GM19025 (cell line): ENCODE data around the gene IRF2BPL.
"Not testable (repeated sequence)": the region's sequence is repeated elsewhere in the genome, so short reads cannot be mapped to it uniquely, and the experiment has no call there.

ENCODE experiments used
- ATAC-seq: cut with Tn5 transposase; IDR thresholded peaks from one replicate; pipeline ENCODE4 v1.9.1; 2021; ENCODE audit warnings: mild to moderate bottlenecking, low read depth, moderate library complexity; ENCODE audit not compliant: unreplicated experiment

IRF2BPL gene

GRCh38 chr14:77036484-77037214, 8.1 kb upstream of the IRF2BPL start:
- ATAC-seq = peak; percentile 19

GRCh38 chr14:77035267-77035666, 6.8 kb upstream of the IRF2BPL start:
- ATAC-seq = no peak

GRCh38 chr14:77033622-77034589, 5.4 kb upstream of the IRF2BPL start:
- ATAC-seq = peak; percentile 73

GRCh38 chr14:77032844-77033621, 4.5 kb upstream of the IRF2BPL start:
- ATAC-seq = peak; percentile 6

- no peak for ATAC-seq
These were observed 4.0 kb upstream of the IRF2BPL start for GRCh38 chr14:77032491-77032843.

GRCh38 chr14:77031759-77032490, 3.4 kb upstream of the IRF2BPL start:
- ATAC-seq = no peak

- ATAC-seq = peak; percentile 20
These were observed 747 bp downstream of the IRF2BPL start for GRCh38 chr14:77027538-77028383.

- peak; percentile 20 for ATAC-seq
These were observed 1.5 kb downstream of the IRF2BPL start for GRCh38 chr14:77026930-77027537.

GRCh38 chr14:77026166-77026929, 2.2 kb downstream of the IRF2BPL start:
- ATAC-seq = no peak

- ATAC-seq = no peak
These were observed 2.8 kb downstream of the IRF2BPL start for GRCh38 chr14:77025744-77026165.

GRCh38 chr14:77024171-77024691, 4.3 kb downstream of the IRF2BPL start:
- ATAC-seq = no peak

- no peak for ATAC-seq
These were observed 5.2 kb downstream of the IRF2BPL start for GRCh38 chr14:77023001-77023996.

- no peak for ATAC-seq
These were observed 6.2 kb downstream of the IRF2BPL start for GRCh38 chr14:77022236-77022852.

GRCh38 chr14:77021424-77021823, 7.1 kb downstream of the IRF2BPL start:
- ATAC-seq = not testable (repeated sequence)

GRCh38 chr14:77018785-77019184, 9.7 kb downstream of the IRF2BPL start:
- no peak for ATAC-seq

GRCh38 chr14:77017666-77018065, 10.8 kb downstream of the IRF2BPL start:
- no peak for ATAC-seq
